Measurements from ENCODE around the gene LMO7.

LMO7 gene

GRCh38 chr13:75906315-75906714 lies 270.2 kb downstream of the LMO7 start:
- no peak for DNase-seq

GRCh38 chr13:75907044-75907443 lies 270.9 kb downstream of the LMO7 start:
- DNase-seq = no peak

- no peak for DNase-seq
Observed at GRCh38 chr13:75908141-75908540, 272.0 kb downstream of the LMO7 start.
